H1 (cell line): Measurements from ENCODE around the gene ITPR3.

Experiments used
- ATF3 ChIP-seq: IDR thresholded peaks from 2 replicates; pipeline ENCODE4 v1.6.1; 2011; ENCODE audit warnings: low read depth, mild to moderate bottlenecking, low read length; ENCODE audit not compliant: insufficient read depth
- CEBPB ChIP-seq: IDR thresholded peaks from 2 replicates; pipeline ENCODE4 v1.6.1; 2012; ENCODE audit warnings: low read depth, low read length
- CHD1 ChIP-seq: IDR thresholded peaks from 2 replicates; pipeline ENCODE4 v1.6.1; 2012; ENCODE audit warnings: low read depth, low read length, improper control_type of control experiment
- CTCF ChIP-seq, 3 experiments: IDR thresholded peaks; 1 replicate in 2 of 3; 2 replicates in 1 of 3; pipeline versions ENCODE4 v1.5.1 to v1.6.1; 2011; ENCODE audit warnings: low read length in 3 of 3, mild to moderate bottlenecking in 3 of 3, inconsistent platforms in 2 of 3, low read depth in 1 of 3, moderate library complexity in 1 of 3; ENCODE audit not compliant: insufficient read depth in 1 of 3; ENCODE audit errors: control extremely low read depth in 1 of 3
- EGR1 ChIP-seq: IDR thresholded peaks from 2 replicates; pipeline ENCODE4 v1.6.1; 2011; ENCODE audit warnings: low read depth, low read length, borderline replicate concordance
- EZH2 ChIP-seq: fragments of 200-600 bp; sonication (generic); IDR thresholded peaks from 2 replicates; pipeline ENCODE4 v1.7.1; 2012; ENCODE audit warnings: low read depth, mild to moderate bottlenecking, moderate library complexity, low read length, inconsistent platforms; ENCODE audit not compliant: severe bottlenecking
- MAX ChIP-seq: IDR thresholded peaks from 2 replicates; pipeline ENCODE4 v1.6.1; 2012; ENCODE audit warnings: inconsistent platforms
- NRF1 ChIP-seq: IDR thresholded peaks from 2 replicates; pipeline ENCODE4 v1.6.1; 2011; ENCODE audit warnings: mild to moderate bottlenecking, low read depth, low read length, improper control_type of control experiment
- POLR2A ChIP-seq, 2 experiments: IDR thresholded peaks; 1 replicate in 1 of 2; 2 replicates in 1 of 2; pipeline ENCODE4 v1.6.1; 2011; ENCODE audit warnings: low read depth in 2 of 2, low read length in 2 of 2, mild to moderate bottlenecking in 2 of 2; ENCODE audit errors: control extremely low read depth in 1 of 2
- RAD21 ChIP-seq, 2 experiments: IDR thresholded peaks in 1 of 2; conservative IDR thresholded peaks in 1 of 2; 2 replicates each; pipeline ENCODE4 v1.6.1; 2011; ENCODE audit warnings: low read depth in 2 of 2, low read length in 2 of 2, improper control_type of control experiment in 1 of 2, inconsistent platforms in 1 of 2, mild to moderate bottlenecking in 1 of 2, moderate library complexity in 1 of 2
- SIRT6 ChIP-seq: IDR thresholded peaks from one replicate; pipeline ENCODE4 v1.7.1; 2012; ENCODE audit warnings: low read length, inconsistent platforms
- SRF ChIP-seq: IDR thresholded peaks from 2 replicates; pipeline ENCODE4 v1.6.1; 2011; ENCODE audit warnings: mild to moderate bottlenecking, low read depth, low read length, moderate library complexity
- TCF12 ChIP-seq: IDR thresholded peaks from 2 replicates; pipeline ENCODE4 v1.6.1; 2011; ENCODE audit warnings: low read depth, mild to moderate bottlenecking, low read length
- ZNF274 ChIP-seq: IDR thresholded peaks from 2 replicates; pipeline ENCODE4 v1.7.0; 2012; ENCODE audit warnings: low read length, borderline replicate concordance; ENCODE audit errors: extremely low read depth

- no peak for TF ChIP-seq SRF
- TF ChIP-seq SIRT6, result no peak
- no peak for TF ChIP-seq MAX
- TF ChIP-seq CTCF (IDR thresholded peaks at IDR 0.05; ENCODE audit: control extremely low read depth in 1 of 3, insufficient read depth in 1 of 3, low read depth in 1 of 3, low read length in 3 of 3), result no peak
- no peak for TF ChIP-seq ATF3
- TF ChIP-seq CEBPB, result no peak
- no peak for TF ChIP-seq RAD21 (IDR thresholded peaks at IDR 0.05 in 1 of 2, conservative IDR thresholded peaks at IDR 0.05 in 1 of 2; ENCODE audit: low read depth in 2 of 2, low read length in 2 of 2)
- no peak for TF ChIP-seq ZNF274
- no peak for TF ChIP-seq NRF1
- no peak for TF ChIP-seq POLR2A (IDR thresholded peaks at IDR 0.05; ENCODE audit: control extremely low read depth in 1 of 2, low read depth in 2 of 2, low read length in 2 of 2)
- no peak for TF ChIP-seq CHD1
- no peak for TF ChIP-seq EZH2
- TF ChIP-seq TCF12, result no peak
- TF ChIP-seq EGR1, result no peak
Measured at GRCh38 chr6:33710296-33711121, 89.4 kb downstream of the ITPR3 start.
